Lower leg skin (tissue), 3 donors: ENCODE results near the gene GSTA1.

ENCODE experiments used
- CTCF ChIP-seq, 3 donors: fragments of 450-650 bp; IDR thresholded peaks; one replicate each; pipeline ENCODE4 v1.5.1; 2016; ENCODE audit warnings: antibody characterized with exemption in 3 of 3, mild to moderate bottlenecking in 3 of 3, moderate library complexity in 2 of 3
- POLR2A ChIP-seq, 2 donors: fragments of 450-650 bp; IDR thresholded peaks; one replicate each; pipeline ENCODE4 v1.6.1; 2016 to 2017; ENCODE audit warnings: antibody characterized with exemption in 2 of 2, mild to moderate bottlenecking in 1 of 2, moderate library complexity in 1 of 2

- TF ChIP-seq CTCF (IDR thresholded peaks at IDR 0.05) (no peak), POLR2A (IDR thresholded peaks at IDR 0.05) (no peak)
Measured at GRCh38 chr6:52808660-52809059, 5.0 kb upstream of the GSTA1 start.
